GM12872 (cell line): ENCODE data around the gene FAM169A.

ENCODE experiments used
- TF ChIP-seq, protein P1 (sequence below): IDR thresholded peaks from 3 replicates; pipeline ENCODE4 v1.5.1; 2011; ENCODE audit warnings: low read depth, mild to moderate bottlenecking, low read length, moderate library complexity; ENCODE audit not compliant: insufficient read depth

FAM169A gene

DNA sequence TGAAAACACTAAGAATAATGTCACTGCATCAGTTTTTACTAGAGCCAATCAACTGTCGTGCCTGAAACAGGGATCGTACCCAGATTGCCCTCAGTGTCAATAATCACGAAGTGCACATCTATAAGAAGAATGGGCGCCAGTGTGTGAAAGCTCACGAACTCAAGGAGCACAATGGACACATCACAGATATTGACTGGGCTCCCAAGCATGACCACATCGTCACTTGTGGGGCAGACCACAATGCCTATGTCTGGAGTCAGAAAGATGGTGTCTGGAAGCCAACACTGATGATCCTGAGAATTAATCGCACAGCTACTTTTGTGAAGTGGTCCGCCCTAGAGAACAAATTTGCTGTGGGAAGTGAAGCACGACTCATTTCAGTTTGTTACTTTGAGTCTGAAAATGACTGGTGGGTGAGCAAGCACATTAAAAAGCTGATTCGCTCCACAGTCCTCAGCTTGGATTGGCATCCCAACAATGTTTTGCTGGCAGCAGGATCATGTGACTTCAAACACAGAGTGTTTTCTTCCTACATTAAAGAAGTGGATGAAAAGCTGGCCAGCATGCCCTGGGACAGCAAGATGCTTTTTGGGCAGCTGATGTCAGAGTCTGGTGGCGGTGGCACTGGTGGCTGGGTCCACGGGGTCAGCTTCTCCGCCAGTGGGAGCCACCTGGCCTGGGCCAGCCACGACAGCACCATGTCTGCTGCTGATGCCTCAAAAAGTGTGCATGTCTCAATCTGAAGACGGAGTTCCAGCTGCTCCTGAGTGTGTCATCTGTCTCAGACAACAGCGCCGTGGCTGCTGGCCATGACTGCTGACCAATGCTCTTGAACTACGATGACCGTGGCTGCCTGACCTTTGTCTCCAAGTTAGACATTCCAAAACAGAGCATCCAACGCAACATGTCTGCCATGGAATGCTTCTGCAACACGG, 66.9 kb downstream of the FAM169A start:
- TF ChIP-seq, protein P1, sequence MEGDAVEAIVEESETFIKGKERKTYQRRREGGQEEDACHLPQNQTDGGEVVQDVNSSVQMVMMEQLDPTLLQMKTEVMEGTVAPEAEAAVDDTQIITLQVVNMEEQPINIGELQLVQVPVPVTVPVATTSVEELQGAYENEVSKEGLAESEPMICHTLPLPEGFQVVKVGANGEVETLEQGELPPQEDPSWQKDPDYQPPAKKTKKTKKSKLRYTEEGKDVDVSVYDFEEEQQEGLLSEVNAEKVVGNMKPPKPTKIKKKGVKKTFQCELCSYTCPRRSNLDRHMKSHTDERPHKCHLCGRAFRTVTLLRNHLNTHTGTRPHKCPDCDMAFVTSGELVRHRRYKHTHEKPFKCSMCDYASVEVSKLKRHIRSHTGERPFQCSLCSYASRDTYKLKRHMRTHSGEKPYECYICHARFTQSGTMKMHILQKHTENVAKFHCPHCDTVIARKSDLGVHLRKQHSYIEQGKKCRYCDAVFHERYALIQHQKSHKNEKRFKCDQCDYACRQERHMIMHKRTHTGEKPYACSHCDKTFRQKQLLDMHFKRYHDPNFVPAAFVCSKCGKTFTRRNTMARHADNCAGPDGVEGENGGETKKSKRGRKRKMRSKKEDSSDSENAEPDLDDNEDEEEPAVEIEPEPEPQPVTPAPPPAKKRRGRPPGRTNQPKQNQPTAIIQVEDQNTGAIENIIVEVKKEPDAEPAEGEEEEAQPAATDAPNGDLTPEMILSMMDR = no peak

DNA sequence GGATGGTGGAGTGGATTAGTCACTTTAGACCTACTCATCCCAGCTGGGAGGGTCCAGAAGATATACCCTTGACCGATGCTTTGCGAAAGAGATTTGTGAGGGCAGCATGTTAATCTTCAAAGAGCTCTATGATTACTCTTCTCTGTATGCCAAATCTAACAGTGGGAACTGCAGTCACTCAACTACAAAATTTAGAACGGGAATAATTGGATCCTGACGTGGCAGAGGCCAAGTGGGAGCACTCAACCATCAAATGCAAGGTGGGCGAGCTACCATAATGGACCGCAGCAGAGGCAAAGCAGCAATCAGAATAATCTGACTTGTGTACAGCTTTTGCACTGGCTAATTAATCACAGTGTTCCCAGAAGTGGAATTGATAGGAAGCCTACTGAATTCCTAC, 78.8 kb downstream of the FAM169A start:
- TF ChIP-seq, protein P1 = no peak

DNA sequence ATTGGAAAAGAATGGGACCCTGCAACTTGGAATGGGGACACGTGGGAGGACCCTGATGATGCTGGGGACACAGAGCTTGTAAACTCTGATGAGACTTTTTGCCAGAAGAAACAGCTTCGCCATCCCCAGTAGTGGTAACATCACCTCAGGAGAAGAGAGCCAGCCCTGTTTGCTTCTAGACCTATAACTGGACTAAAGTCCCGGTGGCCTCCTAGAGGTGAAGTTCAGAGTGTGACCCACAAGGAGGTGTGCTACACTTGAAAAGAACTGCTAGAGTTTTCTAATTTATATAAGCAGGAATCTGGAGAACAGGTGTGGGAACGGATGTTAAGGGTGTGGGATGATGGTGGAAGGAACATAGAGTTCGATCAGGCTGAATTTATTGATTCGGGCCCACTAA, 79.3 kb downstream of the FAM169A start:
- TF ChIP-seq, protein P1 = no peak

DNA sequence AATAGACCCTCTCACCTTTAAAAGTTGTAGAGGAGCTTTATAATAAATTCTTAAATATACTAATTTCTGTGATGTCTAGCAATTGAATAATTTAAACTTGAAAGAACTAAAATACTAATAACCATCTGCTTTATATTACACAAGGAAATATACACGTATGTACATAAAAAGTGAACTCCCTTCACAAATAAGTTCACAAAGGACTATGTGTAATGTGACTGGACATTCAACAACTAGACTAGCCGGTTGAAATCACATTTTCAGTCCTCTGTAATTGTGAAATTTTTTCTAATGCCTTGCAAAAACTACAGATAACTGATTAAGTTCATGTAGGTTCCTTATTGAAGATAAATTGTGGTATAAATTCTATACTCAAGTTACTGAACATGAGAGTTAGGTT, 87.6 kb downstream of the FAM169A start:
- TF ChIP-seq, protein P1 = no peak

DNA sequence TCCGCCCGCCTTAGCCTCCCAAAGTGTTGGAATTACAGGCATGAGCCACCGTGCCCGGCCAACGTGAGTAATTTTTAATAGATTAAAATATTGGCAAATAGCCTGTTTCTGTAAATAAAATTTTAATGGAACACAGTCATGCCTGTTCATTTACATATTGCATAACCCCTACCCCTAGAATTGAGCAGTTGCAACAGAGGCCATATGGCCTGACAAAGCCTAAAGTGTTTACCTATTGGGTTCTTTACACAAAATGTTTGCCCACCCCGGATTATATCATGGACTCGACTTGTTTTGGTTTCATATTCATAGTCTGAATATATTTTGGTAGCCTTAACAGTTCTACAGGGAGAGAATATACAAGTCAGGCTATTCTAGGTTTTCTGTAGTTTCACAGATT, 93.8 kb downstream of the FAM169A start:
- TF ChIP-seq, protein P1 = no peak

DNA sequence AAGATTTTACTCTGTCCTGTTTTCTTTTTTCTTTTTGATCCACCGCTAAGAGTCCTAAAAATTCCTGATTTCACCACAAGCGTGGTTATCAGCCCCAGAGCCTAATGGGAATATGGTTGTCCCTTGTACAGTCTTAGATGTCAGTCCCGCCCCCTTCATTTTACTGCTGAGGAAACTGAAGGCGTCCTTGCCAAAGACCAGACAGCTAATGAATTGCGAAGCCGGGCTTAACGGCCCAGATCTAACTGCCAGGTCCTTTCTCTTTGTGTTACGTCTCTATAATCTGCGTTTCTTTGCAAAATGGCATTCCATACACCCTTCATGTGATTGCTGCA, 98.6 kb downstream of the FAM169A start:
- TF ChIP-seq, protein P1 = no peak

DNA sequence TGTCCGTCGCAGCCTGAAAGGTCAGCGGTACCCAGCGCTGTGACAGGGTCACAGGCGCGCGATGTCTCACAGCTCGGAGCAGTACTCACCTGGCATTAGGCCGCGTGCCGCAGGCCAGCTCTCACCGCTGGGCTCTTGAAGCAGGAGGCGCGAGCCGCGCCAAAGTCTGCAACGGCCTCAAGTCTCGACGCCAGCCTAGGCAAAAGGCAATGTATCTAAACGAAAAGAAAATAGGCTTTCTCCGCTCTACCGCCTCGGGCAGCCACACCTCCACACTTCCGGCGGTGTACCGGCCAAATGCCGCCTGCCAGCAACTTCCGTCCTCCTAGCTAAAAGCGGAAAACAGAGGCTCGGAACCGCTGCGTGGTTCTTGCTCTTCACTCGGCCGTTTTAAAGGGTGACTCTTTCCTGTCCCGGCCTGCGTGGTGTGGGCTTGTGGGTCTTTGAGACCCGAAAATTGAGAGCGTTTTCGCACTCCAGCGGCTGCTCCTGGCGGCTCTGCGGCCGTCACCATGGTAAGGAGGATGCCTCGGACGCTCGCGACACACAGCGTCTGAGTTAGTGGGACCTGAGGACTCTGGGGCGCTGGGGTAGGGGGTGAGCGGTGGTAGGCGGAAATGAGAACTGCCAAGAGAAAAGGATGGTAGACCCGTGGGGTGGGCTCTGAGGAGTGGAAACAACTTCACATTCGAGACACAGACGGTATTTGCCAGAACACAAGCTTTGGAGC, 99.2 kb downstream of the FAM169A start, which contains the start of the genes GFM2 and NSA2:
Gene GFM2, minus strand, starts transcription at position 269 of the 730 bp plus-strand sequence. CDS start 3,375 bp downstream, outside the sequence.
Gene NSA2, plus strand, starts transcription at position 401 of the 730 bp plus-strand sequence. Its CDS starts 112 bp downstream, at position 513.
- TF ChIP-seq, protein P1 = no peak; the same call in 2 of the 3 replicates
